ENCODE data around the gene ANKRD27. TPM values are rescaled to one million over a fixed set of nuclear protein-coding genes. Genes with fewer than 3 reads are reported as not detected.

The ANKRD27 gene
- polyA plus RNA-seq, 1 donor: 20.6 TPM

DNA sequence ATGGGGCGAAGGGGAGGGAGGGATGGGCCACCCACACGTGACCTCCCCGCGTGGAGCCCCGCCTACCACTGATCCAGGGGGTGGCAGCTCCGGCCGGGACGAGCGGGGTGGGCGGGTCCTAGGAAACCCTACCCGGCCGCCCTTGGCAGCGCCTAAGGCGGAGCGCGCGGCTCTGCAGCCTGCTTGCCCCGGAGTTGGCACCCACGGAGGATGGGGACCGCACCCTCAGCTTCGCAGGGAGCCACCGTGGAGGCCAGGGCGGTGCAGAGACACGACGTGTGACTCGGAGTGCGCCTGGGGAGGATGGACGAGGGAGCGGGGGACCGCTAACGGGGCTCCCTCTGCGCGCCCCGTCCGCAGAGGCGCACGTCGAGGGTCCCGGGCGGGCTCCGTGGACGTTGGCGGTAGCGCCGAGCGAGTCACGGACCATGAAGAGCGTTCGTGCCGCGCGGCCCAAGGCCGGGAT is 773 bp upstream of the ANKRD27 start, which contains the start of gene RGS9BP:
Gene RGS9BP, plus strand, starts transcription at position 129 of the 466 bp plus-strand sequence. CDS start 416 bp downstream, outside the sequence.
- Histone ChIP-seq H3K27ac (ENCODE audit: low read length) (peak within 1 kb of the TSS; percentile 77), H3K9me3 (ENCODE audit: control insufficient read depth, low read depth, low read length) (peaks cover 12% of the 10 kb centered on the region), H3K36me3 (ENCODE audit: control insufficient read depth, insufficient read depth, low read length) (no peaks in the 10 kb centered on the region), H3K4me1 (ENCODE audit: control insufficient read depth, insufficient read depth, low read length) (peaks cover 9% of the 10 kb centered on the region), H3K27me3 (ENCODE audit: control insufficient read depth, insufficient read depth, low read length) (peaks cover 34% of the 10 kb centered on the region), H3K4me3 (ENCODE audit: low read length) (peak within 1 kb of the TSS; percentile 64)
- no peak for DNase-seq
- WGBS (ENCODE audit: insufficient coverage, low lambda C conversion rate): no CpG with 5 or more reads among the region's 53 CpGs

DNA sequence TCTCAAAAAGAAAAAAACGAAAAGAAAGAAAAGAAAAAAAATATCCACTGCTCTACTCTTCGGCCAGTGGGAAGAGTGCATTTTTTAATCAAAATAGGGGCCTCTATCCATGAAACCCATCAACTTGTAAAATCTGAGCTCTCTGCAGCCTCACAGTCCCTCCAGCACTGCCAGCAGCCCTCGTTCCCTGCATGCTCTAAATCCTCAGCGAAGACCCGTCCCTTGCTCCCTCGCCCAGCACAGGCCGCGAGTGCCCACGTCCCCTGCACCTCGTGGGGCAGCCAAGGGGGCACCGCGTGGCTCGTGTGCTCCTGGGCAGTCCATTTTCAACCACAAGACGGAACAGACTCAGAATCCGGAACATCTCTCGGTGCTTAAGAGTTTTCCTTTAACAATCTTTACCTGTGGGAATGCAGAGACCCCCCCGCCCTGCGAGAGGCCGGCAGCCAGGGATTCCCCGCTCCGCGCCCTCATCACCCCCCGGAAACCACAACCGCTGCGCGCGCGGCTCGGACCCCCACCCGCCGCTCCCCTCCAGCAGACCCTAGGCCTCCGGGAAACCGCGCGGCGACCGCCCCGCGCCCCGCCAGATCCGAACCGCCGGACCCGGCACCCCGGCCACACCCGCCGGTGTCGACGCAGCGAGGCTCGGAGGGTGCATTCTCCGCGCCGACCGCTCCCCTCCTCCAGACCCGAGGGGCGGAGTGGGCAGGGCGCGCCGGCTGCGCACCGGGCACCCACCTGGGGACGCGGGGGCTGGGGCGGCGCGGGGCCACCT is 638 bp downstream of the ANKRD27 start:
- Histone ChIP-seq H3K9me3 (ENCODE audit: control insufficient read depth, low read depth, low read length) (peaks cover 12% of the 10 kb centered on the region), H3K27me3 (ENCODE audit: control insufficient read depth, insufficient read depth, low read length) (peaks cover 33% of the 10 kb centered on the region), H3K4me1 (ENCODE audit: control insufficient read depth, insufficient read depth, low read length) (peaks cover 19% of the 10 kb centered on the region), H3K27ac (ENCODE audit: low read length) (no peak overlapping the region), H3K4me3 (ENCODE audit: low read length) (peak overlapping the region; percentile 64), H3K36me3 (ENCODE audit: control insufficient read depth, insufficient read depth, low read length) (no peaks in the 10 kb centered on the region)
- DNase-seq: no peak
- WGBS (ENCODE audit: insufficient coverage, low lambda C conversion rate): no CpG with 5 or more reads among the region's 67 CpGs

DNA sequence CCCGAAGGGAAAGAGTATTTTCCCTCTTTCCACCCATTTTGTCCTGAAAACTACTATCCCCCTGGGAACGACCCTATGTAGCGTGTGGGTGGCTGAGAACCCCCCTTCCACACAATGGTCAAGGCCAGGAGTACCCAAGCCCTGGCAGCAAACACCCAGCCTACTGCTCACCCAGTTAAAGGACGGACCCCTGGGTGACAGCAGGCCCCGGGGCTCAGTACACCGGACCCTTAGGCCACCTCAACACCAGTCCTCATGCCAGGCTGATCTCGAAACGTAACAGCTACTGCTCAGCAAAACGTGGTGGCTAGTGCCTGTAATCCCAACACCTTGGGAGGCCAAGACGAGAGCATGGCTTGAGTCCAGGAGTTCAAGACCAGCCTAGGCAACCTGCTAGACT is 1.4 kb downstream of the ANKRD27 start:
- WGBS (ENCODE audit: insufficient coverage, low lambda C conversion rate): no CpG with 5 or more reads among the region's 10 CpGs
- DNase-seq: no peak
- peaks cover 32% of the 10 kb centered on the region for H3K27me3 ChIP-seq (ENCODE audit: control insufficient read depth, insufficient read depth, low read length)
- peaks cover 27% of the 10 kb centered on the region for H3K4me1 ChIP-seq (ENCODE audit: control insufficient read depth, insufficient read depth, low read length)
- no peak overlapping the region for H3K27ac ChIP-seq (ENCODE audit: low read length)
- no peaks in the 10 kb centered on the region for H3K36me3 ChIP-seq (ENCODE audit: control insufficient read depth, insufficient read depth, low read length)
- H3K9me3 ChIP-seq (ENCODE audit: control insufficient read depth, low read depth, low read length): peaks cover 12% of the 10 kb centered on the region
- no peak overlapping the region for H3K4me3 ChIP-seq (ENCODE audit: low read length)

DNA sequence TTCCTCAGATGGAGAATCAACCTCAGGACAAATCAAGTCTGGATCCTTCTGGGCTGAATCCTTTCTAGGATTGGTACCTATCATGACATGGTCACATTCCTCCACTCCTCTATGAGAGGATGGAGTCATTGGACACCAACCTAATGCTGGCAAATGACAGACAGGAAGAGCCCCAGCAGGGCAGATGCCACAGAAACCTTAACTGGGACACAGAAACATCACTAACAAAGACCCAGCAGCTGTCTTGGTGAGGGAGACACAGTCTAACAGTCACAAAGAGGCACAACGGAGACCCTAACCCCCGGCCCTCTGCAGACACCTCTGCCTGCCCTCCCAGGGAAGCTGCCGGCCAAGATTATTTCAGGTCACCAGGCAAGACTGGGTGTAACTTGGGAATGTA is 2.1 kb downstream of the ANKRD27 start:
- no peaks in the 10 kb centered on the region for H3K36me3 ChIP-seq (ENCODE audit: control insufficient read depth, insufficient read depth, low read length)
- peaks cover 28% of the 10 kb centered on the region for H3K4me1 ChIP-seq (ENCODE audit: control insufficient read depth, insufficient read depth, low read length)
- H3K27me3 ChIP-seq (ENCODE audit: control insufficient read depth, insufficient read depth, low read length): peaks cover 26% of the 10 kb centered on the region
- WGBS (ENCODE audit: insufficient coverage, low lambda C conversion rate): no CpG with 5 or more reads among the region's 3 CpGs
- peaks cover 12% of the 10 kb centered on the region for H3K9me3 ChIP-seq (ENCODE audit: control insufficient read depth, low read depth, low read length)
- DNase-seq: no peak
- H3K4me3 ChIP-seq (ENCODE audit: low read length): no peak overlapping the region
- no peak overlapping the region for H3K27ac ChIP-seq (ENCODE audit: low read length)

DNA sequence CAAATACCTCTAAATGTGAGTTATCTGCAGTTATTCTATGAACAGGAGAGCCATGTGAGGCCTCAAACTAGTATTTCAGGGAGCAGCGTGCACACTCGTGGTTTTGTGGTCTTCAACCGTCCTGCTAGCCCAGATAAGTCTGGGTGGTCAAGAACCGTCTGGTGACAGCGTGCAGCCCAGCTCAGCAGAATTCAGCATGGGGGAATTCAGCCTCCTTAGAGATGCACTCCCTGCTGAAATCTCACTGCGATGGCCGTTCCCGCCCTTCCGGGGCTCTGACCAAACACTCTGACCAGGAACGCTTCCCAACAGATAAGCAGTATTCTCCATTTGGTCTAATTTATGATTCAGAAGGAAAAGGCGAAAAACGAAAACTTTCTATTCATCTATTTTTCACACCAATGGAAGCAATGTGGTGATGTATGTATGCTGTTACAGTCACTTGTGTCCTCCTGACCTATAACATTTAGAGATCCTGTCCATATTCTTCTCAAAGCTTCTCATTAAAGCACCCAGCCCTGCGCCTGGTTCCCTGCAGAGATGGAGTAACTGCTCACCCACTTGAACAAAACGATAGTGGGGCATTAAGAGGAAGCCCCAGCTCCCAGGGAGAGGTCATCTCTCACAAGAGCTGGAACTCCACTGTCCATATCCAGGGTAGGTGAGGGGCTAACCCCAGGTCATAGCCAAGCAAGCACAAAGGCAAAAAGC is 2.9 kb downstream of the ANKRD27 start:
- no peak for DNase-seq
- H3K4me1 ChIP-seq (ENCODE audit: control insufficient read depth, insufficient read depth, low read length): peaks cover 28% of the 10 kb centered on the region
- H3K9me3 ChIP-seq (ENCODE audit: control insufficient read depth, low read depth, low read length): peaks cover 12% of the 10 kb centered on the region
- no CpG with 5 or more reads among the region's 14 CpGs for WGBS (ENCODE audit: insufficient coverage, low lambda C conversion rate)
- no peak overlapping the region for H3K27ac ChIP-seq (ENCODE audit: low read length)
- no peak overlapping the region for H3K4me3 ChIP-seq (ENCODE audit: low read length)
- H3K27me3 ChIP-seq (ENCODE audit: control insufficient read depth, insufficient read depth, low read length): peaks cover 18% of the 10 kb centered on the region
- H3K36me3 ChIP-seq (ENCODE audit: control insufficient read depth, insufficient read depth, low read length): peaks cover under 1% of the 10 kb centered on the region

DNA sequence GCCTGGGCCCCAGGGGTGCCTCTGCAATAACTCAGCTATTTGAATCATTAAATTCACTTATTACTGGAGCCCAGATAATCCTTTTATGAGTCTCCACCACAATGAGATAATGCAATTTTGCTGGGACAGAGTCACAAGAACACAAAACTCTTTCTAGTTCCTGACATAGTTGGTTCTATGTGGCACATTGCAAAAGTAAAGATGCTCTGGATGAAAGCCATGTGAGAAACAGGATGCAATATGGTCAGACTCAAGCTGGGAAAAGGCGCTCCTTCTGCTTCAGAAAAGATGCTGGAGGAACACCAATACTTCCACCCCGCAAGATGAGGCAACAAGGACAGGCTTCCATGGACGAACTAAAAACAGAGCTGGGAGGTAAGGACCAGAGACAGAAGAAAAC is 5.7 kb downstream of the ANKRD27 start:
- Histone ChIP-seq H3K4me3 (ENCODE audit: low read length) (no peak overlapping the region), H3K27me3 (ENCODE audit: control insufficient read depth, insufficient read depth, low read length) (no peaks in the 10 kb centered on the region), H3K27ac (ENCODE audit: low read length) (no peak overlapping the region), H3K9me3 (ENCODE audit: control insufficient read depth, low read depth, low read length) (no peaks in the 10 kb centered on the region), H3K4me1 (ENCODE audit: control insufficient read depth, insufficient read depth, low read length) (peaks cover 26% of the 10 kb centered on the region), H3K36me3 (ENCODE audit: control insufficient read depth, insufficient read depth, low read length) (peaks cover 8% of the 10 kb centered on the region)
- peak in 1 of 2 donors; percentile 51 for DNase-seq
- 100% methylated on average over 1 of the region's 3 CpGs for WGBS (ENCODE audit: insufficient coverage, low lambda C conversion rate)

DNA sequence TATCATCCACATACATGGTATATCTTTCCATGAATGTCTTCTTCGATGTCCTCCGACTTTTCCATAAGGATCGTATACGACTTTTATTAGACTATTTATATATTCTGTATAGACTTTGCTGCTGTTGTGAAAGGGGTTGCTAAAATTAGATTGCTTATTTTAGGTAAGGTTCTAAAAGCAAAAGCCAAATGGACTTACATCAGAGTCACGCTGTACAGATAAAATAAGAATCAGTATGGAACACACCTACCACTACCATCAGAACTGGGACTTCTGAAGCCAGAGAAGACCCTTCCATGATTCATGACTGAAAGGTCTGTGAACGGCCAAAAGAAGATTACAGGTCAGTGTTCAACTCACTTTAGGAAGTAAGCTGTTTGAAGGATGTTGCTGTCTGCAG is 8.9 kb downstream of the ANKRD27 start:
- Histone ChIP-seq H3K4me3 (ENCODE audit: low read length) (no peak overlapping the region), H3K36me3 (ENCODE audit: control insufficient read depth, insufficient read depth, low read length) (peaks cover 8% of the 10 kb centered on the region), H3K27ac (ENCODE audit: low read length) (no peak overlapping the region), H3K27me3 (ENCODE audit: control insufficient read depth, insufficient read depth, low read length) (no peaks in the 10 kb centered on the region), H3K4me1 (ENCODE audit: control insufficient read depth, insufficient read depth, low read length) (peaks cover 18% of the 10 kb centered on the region), H3K9me3 (ENCODE audit: control insufficient read depth, low read depth, low read length) (no peaks in the 10 kb centered on the region)
- no peak for DNase-seq
- WGBS (ENCODE audit: insufficient coverage, low lambda C conversion rate): 100% methylated on average over 2 of the region's 6 CpGs

DNA sequence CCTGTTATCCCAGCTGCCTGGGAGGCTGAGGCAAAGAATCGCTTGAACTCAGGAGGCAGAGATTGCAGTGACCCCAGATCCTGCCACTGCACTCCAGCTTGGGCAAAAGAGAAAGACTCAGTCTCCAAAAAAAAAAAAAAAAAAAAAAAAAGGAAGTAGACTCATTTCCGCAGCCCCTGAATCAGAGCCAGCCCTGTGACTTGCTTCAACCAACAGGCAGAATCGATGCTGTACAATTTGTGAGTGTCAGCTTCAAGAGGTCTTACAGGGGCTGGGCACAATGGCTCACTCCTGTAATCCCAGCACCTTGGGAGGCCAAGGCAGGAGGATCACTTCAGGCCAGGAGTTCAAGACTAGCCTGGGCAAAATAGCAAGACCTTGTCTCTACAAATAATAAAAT is 12.8 kb downstream of the ANKRD27 start:
- H3K4me1 ChIP-seq (ENCODE audit: control insufficient read depth, insufficient read depth, low read length): no peaks in the 10 kb centered on the region
- WGBS (ENCODE audit: insufficient coverage, low lambda C conversion rate): no CpG with 5 or more reads among the region's 3 CpGs
- no peak for DNase-seq
- H3K9me3 ChIP-seq (ENCODE audit: control insufficient read depth, low read depth, low read length): no peaks in the 10 kb centered on the region
- peaks cover 20% of the 10 kb centered on the region for H3K36me3 ChIP-seq (ENCODE audit: control insufficient read depth, insufficient read depth, low read length)
- H3K4me3 ChIP-seq (ENCODE audit: low read length): no peak overlapping the region
- H3K27me3 ChIP-seq (ENCODE audit: control insufficient read depth, insufficient read depth, low read length): no peaks in the 10 kb centered on the region
- no peak overlapping the region for H3K27ac ChIP-seq (ENCODE audit: low read length)

DNA sequence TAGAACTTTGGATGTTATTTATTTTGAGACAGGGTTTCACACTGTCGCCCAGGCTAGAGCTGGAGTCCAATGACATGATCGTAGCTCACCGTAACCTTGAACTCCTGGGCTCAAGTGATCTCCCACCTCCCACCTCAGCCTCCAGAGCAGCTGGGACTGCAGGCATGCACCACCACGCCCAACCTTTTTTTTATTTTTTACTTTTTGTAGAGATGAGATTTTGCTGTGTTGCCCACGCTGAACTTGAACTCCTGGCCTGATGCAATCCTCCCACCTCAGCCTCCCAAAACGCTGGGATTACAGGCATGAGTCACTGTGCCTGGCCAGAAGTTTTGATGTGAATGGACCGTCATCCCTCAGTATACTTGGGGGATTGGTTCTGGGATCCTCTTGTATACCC is 13.7 kb downstream of the ANKRD27 start:
- DNase-seq: no peak
- 76% methylated on average over 2 of the region's 7 CpGs for WGBS (ENCODE audit: insufficient coverage, low lambda C conversion rate)
- no peaks in the 10 kb centered on the region for H3K9me3 ChIP-seq (ENCODE audit: control insufficient read depth, low read depth, low read length)
- no peak overlapping the region for H3K4me3 ChIP-seq (ENCODE audit: low read length)
- H3K36me3 ChIP-seq (ENCODE audit: control insufficient read depth, insufficient read depth, low read length): peaks cover 17% of the 10 kb centered on the region
- H3K27ac ChIP-seq (ENCODE audit: low read length): no peak overlapping the region
- no peaks in the 10 kb centered on the region for H3K27me3 ChIP-seq (ENCODE audit: control insufficient read depth, insufficient read depth, low read length)
- no peaks in the 10 kb centered on the region for H3K4me1 ChIP-seq (ENCODE audit: control insufficient read depth, insufficient read depth, low read length)

DNA sequence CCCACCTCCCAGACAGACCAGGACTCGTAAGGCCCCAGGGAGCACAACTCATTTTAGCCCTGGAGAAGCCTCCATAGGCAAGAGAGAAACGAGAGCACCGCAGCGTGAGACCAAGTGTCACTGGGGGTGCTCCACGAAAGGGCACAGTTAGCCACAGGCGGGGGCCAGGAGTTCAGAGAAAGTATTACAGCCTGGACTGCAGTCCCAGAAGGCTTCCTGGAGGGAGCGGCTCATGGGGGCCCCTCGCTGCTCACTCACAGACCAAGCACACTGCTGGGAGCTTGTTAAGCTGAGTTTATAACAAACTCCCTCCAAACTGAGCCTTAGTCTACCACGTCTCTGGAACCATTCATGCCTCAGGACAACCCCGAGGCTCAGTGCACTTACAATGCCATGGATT is 16.5 kb downstream of the ANKRD27 start:
- Histone ChIP-seq H3K9me3 (ENCODE audit: control insufficient read depth, low read depth, low read length) (no peaks in the 10 kb centered on the region), H3K36me3 (ENCODE audit: control insufficient read depth, insufficient read depth, low read length) (peaks cover 27% of the 10 kb centered on the region), H3K4me3 (ENCODE audit: low read length) (no peak overlapping the region), H3K27ac (ENCODE audit: low read length) (no peak overlapping the region), H3K27me3 (ENCODE audit: control insufficient read depth, insufficient read depth, low read length) (no peaks in the 10 kb centered on the region), H3K4me1 (ENCODE audit: control insufficient read depth, insufficient read depth, low read length) (peaks cover 5% of the 10 kb centered on the region)
- WGBS (ENCODE audit: insufficient coverage, low lambda C conversion rate): no CpG with 5 or more reads among the region's 10 CpGs
- DNase-seq: no peak
